D721Med (cell line): ENCODE results near the gene PRXL2A.

Source experiments
- DNase-seq: peaks from one replicate; pipeline ENCODE4 v3.0.0; 2011; ENCODE audit warnings: low spot score; ENCODE audit not compliant: insufficient read length
- FAIRE-seq: peaks from 2 replicates; lab custom pipeline; 2011; peaks lifted over from hg19 to GRCh38; lab: Jason Lieb, UNC
- CTCF ChIP-seq: IDR thresholded peaks from 2 replicates; pipeline ENCODE4 v1.5.1; 2012; ENCODE audit warnings: mild to moderate bottlenecking, control low read depth; ENCODE audit not compliant: insufficient read depth; ENCODE audit errors: missing control alignments

PRXL2A gene

GRCh38 chr10:80379701-80380100, 28.6 kb upstream of the PRXL2A start:
- no peak for FAIRE-seq
- no peak for TF ChIP-seq CTCF
- no peak for DNase-seq

GRCh38 chr10:80380185-80380584, 28.2 kb upstream of the PRXL2A start:
- DNase-seq, result no peak
- no peak for FAIRE-seq
- TF ChIP-seq CTCF, result no peak

GRCh38 chr10:80382989-80383388, 25.4 kb upstream of the PRXL2A start:
- no peak for DNase-seq
- no peak for FAIRE-seq
- peak; percentile 70 for TF ChIP-seq CTCF

- TF ChIP-seq CTCF, result no peak
- FAIRE-seq (no peak), DNase-seq (no peak)
Observed at GRCh38 chr10:80390740-80391139, 17.6 kb upstream of the PRXL2A start.

GRCh38 chr10:80392250-80392649, 16.1 kb upstream of the PRXL2A start:
- FAIRE-seq (no peak), DNase-seq (no peak)
- no peak for TF ChIP-seq CTCF

GRCh38 chr10:80394358-80394916, 13.9 kb upstream of the PRXL2A start:
- FAIRE-seq (no peak), DNase-seq (no peak)
- TF ChIP-seq CTCF, result no peak

- FAIRE-seq (no peak), DNase-seq (no peak)
- TF ChIP-seq CTCF, result no peak
Observed at GRCh38 chr10:80397014-80397413, 11.3 kb upstream of the PRXL2A start.
